Amygdala (tissue), 56 donors: ENCODE measurements around the gene LRFN2.

Experiments used
- DNase-seq, 56 donors: peaks; one replicate each; lab custom pipeline; 2025; lab: John Stamatoyannopoulos, UW

LRFN2 gene

DNA sequence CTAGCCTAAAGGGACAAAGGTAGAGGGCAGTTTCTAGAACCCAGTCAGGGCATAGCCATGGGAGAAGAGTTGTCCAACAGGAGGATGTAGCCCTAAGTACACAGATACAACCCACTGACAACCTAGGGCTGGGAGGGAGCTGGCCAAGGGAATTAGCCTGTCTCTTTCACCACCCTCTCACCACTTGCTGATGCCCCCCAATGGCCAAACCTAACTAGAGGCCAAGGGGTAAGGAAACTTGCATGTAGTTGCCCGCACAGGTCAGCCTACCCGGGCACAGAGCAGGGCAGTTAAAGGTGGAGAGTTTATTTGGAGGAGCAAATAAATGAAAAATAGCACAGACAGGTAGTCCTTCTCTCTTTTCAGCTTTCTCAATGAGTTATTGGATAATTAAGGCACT, 143.3 kb downstream of the LRFN2 start:
- DNase-seq = no peak

- DNase-seq = no peak
These were observed 144.6 kb downstream of the LRFN2 start for GRCh38 chr6:40442591-40442990.

GRCh38 chr6:40441150-40441549, 146.0 kb downstream of the LRFN2 start:
- peak in 3 of 56 donors; percentile 11 to 20 (median 16) for DNase-seq

GRCh38 chr6:40440053-40440452, 147.1 kb downstream of the LRFN2 start:
- DNase-seq = no peak

GRCh38 chr6:40439026-40439800, 148.0 kb downstream of the LRFN2 start:
- no peak for DNase-seq

GRCh38 chr6:40438246-40438887, 148.8 kb downstream of the LRFN2 start:
- DNase-seq = no peak

DNA sequence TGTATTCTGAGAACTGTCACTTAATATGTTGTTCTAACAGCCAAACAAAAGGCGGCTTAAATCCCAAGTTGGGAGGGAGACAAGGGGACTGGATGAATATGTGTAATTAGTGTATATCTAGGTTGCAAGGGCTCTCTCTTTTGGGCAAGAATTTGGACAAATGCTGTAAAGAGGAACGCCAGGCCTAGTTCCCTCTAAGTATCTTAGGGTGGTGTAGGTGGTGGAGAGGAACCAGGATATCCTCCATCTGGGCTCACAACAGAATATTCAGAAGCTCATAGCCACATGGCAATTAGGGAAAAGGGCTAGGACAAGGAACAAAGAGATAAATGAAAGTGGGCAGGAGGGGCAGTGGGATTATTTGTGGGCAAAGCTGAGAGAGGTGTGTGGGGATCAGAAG, 149.5 kb downstream of the LRFN2 start:
- no peak for DNase-seq

- DNase-seq = peak in 23 of 56 donors; percentile 3 to 62 (median 24)
These were observed 150.2 kb downstream of the LRFN2 start for GRCh38 chr6:40436685-40437604.

GRCh38 chr6:40432982-40433381, 154.2 kb downstream of the LRFN2 start:
- no peak for DNase-seq

GRCh38 chr6:40431706-40432105, 155.5 kb downstream of the LRFN2 start:
- no peak for DNase-seq

GRCh38 chr6:40427196-40427595, 160.0 kb downstream of the LRFN2 start:
- no peak for DNase-seq

DNA sequence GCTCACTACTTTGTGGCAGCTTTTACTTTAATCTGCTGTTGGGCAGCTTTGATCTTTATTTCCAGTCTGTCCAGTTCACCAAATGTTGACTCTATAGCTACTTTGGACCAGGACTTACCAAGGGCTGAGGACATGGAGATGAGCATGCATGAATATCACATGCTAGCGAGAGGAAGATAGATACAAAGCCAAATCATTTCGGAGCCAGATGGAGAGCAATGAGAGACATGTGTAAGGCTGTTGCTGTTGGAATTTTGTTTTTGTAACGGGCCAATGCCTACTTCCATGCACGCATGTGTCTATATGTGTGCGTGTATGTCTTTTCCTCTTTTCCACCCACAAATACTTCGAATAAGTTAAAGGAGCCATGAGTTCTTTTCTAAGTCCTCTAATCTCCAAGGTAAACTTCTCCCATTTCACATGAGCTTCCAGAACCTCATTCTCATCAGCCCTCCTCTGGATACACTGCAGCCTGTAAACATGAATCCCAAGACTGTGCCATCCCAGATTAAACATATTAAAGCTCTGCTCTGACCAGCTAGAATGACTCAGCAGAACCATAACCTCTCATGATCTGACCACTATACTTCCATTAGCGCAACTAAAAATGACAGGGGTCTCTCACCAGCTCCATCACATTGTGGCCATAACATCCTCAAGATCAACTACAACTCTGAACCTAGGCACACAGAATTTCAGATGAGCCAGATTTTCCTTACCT, 160.7 kb downstream of the LRFN2 start:
- no peak for DNase-seq

GRCh38 chr6:40425192-40425919, 161.8 kb downstream of the LRFN2 start:
- DNase-seq = peak in 16 of 56 donors; percentile 5 to 39 (median 18)

- no peak for DNase-seq
These were observed 165.1 kb downstream of the LRFN2 start for GRCh38 chr6:40422046-40422445.

DNA sequence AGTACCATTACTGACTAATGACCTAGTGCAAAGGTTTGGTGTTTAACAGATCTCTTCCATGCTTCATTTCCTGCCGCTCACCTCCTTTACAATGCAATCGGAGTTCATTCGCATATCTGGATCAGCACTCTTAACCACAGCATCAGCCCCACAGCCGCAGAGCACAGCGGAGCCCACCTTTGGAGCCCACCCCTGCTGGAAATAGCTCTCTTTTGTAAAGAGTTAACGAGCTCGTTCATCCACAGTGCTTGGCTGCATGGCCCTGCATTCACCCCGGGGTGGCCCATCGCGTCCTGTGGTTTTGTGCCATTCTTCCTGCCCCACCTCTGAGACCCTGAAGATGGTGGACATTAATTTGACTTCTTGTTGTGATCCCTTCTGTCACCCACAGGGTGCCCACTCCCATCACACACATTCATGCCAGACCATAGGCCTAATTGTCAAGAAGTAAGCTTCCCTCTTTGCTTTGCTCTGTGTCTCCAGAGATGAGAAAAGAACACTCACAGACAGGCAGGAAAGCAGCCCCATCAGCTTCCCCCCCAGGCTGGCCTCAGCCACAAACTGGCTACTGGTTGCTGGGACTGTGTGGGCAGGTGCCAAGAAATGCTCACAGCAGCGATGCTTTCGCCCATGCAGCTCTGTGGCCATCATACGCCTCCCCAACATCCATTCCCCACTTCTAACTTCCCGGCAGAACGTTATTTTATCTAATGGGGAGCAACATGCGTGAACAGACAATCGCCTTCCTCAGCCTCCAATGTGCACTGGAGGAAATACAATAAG, 167.0 kb downstream of the LRFN2 start:
- DNase-seq = peak in 8 of 56 donors; percentile 8 to 56 (median 26)

DNA sequence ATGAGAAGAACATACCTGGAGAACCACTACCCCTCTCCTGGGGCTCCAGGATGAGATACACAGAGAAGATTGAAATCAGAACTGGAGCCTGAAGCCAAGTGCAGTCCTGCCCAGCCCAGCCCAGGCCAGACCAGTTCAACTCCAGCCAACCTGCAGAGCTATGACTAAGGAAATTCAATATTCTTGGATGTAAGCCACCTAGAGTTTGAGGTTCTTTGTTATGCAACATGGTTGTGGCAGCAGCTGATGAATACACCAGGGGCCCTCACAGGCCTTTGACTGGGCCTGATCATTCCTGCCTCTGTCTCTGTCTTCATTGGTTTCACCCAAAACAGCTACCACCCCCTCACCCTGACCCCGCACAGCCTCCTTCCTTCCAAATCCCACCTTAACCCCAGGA, 167.8 kb downstream of the LRFN2 start:
- DNase-seq = no peak

DNA sequence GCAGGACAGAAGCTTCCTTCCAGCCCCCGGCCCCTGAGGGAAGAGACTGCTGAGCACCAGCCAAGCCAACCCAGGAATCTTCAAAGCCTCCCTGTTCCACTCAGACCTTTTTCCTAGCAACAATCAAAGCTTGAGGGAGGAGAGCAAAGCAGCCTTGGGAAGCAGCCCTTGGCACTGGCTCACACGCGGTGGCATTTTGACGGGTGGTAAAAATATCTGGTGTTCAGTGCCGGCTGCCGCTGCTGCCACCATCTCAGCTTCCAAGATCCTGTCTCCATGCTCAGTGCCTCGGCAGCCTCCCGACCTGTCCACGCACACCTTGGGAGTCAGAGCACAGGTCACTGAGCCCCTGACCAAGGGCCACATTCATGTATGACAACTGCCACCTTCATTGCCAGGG, 170.1 kb downstream of the LRFN2 start:
- peak in 9 of 56 donors; percentile 10 to 36 (median 21) for DNase-seq

- DNase-seq = no peak
These were observed 172.5 kb downstream of the LRFN2 start for GRCh38 chr6:40414617-40415016.

GRCh38 chr6:40413239-40413638, 173.9 kb downstream of the LRFN2 start:
- DNase-seq = no peak
